Suppressor macrophage treated with lipopolysaccharide for 4 hours (primary cell): Measurements from ENCODE around the gene TDRD9.

ENCODE experiments used
- DNase-seq: peaks from one replicate; pipeline ENCODE4 v3.0.0-alpha.2; 2020

The TDRD9 gene

GRCh38 chr14:103980623-103981238, 52.5 kb downstream of the TDRD9 start:
- DNase-seq, result peak; percentile 8

DNA sequence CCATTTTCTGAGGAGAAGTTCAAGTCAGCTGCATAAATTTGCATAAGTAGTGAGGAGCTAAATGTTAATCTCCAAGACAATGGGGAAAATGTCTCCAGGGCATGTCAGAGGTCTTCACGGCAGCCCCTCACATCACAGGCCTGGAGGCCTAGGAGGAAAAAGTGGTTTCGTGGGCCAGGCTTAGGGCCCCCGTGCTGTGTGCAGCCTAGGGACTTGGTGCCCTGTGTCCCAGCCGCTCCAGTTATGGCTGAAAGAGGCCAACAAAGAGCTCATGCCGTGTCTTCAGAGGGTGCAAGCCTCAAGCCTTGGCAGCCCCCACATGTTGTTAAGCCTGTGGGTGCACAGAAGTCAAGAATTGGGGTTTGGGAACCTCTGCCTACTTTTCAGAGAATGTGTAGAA, 55.9 kb downstream of the TDRD9 start:
- no peak for DNase-seq

- no peak for DNase-seq
Observed at GRCh38 chr14:103989034-103989433, 60.8 kb downstream of the TDRD9 start.

- DNase-seq, result no peak
Observed at GRCh38 chr14:103989964-103990363, 61.7 kb downstream of the TDRD9 start.

DNA sequence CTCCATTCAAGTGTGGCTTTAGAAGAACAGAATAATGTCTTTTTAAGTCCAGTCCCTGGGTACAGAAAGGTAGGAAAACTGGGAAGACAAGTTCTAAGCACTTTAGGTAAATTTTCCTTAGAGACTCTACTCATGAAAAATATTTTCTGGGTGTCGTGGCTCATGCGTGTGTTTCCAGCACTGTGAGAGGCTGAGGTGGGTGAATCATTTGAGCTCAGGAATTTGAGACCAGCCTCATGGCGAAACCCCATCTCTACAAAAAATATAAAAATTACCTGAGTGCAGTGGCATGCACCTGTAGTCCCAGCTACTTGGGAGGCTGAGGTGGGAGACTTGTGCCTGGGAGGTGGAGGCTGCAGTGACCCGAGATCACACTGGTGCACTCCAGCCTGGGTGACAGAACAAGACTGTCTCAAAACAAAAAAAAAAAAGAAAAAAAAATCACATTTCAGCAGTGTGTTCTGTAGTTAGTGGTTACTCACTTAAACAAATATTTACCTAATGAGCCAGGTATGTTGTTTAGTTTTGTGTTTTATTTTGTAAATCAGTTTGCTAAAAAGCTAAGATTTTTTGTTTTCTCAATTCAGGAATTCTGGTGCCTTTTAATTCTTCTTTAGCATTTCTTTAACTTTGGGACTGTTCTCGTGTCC, 66.4 kb downstream of the TDRD9 start:
- DNase-seq, result no peak

DNA sequence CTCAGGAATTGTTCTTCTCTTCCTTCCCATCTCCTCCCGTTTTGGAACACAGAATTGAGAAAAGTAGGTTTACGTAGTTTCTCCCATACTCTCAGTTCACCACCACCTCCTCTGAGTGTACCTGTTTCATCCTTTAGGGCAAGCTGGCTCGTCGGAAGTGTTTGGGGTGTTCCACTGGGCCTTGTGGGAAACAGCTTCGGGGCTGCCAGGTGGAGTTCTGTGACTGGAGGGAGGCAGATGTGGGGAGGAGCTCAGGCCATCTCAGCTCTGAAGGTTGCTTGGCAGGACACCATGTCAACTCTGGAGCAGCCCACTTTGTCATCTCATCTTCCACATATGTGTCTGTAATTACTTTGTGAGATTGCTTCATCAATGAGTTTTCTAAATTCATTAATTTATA, 67.6 kb downstream of the TDRD9 start:
- DNase-seq, result no peak

GRCh38 chr14:103997391-103997790, 69.1 kb downstream of the TDRD9 start:
- no peak for DNase-seq

DNA sequence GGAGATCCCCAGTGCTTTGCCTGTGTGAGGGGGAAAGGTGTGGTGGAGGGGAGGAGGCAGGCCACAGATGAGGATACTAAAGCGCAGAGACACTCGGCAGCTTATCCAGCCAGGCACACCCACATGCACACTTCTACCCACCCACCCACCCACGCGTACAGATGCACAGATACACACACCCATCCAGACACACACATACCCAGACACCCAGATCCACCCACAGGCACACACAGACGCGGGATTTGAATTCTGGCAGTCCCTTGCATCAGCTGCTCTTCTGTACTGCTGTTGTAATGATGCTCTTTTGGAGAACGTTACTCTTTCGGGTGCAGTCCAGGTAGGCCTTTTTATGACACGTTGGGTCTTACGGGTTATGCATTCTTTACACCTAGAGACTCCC, 69.8 kb downstream of the TDRD9 start:
- DNase-seq, result no peak

GRCh38 chr14:103999795-104000440, 71.7 kb downstream of the TDRD9 start:
- no peak for DNase-seq

GRCh38 chr14:104001003-104001402, 72.7 kb downstream of the TDRD9 start:
- DNase-seq, result peak; percentile 0

DNA sequence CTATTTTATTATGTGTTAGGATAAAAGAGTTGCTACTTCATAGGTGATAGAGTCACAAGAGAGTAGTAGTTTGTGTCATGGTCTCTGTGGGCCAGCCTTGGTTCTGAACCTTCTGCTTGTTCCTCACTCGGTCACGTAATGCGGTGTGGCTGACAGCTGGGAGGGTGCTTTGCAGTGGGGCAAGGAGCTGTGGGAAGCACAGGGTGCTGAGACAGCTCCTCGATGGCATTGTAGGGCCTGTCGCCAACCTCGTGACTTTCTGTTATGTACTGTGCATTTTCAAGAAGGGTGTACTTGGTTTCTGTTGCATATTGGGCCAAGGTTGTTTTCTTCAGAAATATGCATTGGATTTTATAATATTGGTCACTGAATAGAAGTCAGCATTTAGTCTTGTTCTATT, 75.4 kb downstream of the TDRD9 start:
- no peak for DNase-seq

GRCh38 chr14:104004849-104005248, 76.6 kb downstream of the TDRD9 start:
- no peak for DNase-seq

- no peak for DNase-seq
Observed at GRCh38 chr14:104005489-104005888, 77.2 kb downstream of the TDRD9 start.

- DNase-seq, result no peak
Observed at GRCh38 chr14:104007121-104007520, 78.9 kb downstream of the TDRD9 start.

- no peak for DNase-seq
Observed at GRCh38 chr14:104009297-104009696, 81.0 kb downstream of the TDRD9 start.

DNA sequence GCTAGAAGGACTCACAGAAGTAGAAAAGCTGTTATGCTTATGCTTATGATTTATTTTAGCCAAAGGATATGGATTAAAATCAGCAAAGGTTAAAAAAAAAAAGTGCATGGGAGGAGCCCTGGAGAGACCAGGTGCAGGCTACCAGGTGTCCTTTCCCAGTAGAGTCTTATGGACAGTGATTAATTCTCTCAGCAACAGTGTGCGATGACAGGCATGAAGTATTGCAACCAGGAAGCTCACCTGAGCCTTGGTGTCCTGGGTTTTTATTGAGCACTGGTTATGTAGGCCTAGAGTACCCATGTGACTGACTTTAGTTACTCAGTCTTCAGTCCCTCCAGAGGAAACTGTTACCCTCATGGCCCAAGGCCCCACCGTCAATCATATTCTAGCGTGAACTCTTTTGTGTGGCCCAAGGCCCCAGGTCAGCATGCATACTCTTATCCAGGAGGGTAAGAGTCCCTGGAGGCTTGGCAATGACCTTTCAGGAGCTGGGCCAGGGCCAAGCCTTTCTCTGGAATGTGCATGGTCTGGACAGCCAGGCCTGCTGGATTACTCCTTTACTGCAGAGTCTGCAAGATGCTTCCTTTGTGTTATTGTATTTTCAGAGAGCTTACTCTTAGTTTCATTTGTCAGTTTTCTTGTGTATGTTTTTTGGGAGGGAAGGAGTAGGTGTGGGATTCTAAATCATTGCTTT, 83.7 kb downstream of the TDRD9 start:
- no peak for DNase-seq

DNA sequence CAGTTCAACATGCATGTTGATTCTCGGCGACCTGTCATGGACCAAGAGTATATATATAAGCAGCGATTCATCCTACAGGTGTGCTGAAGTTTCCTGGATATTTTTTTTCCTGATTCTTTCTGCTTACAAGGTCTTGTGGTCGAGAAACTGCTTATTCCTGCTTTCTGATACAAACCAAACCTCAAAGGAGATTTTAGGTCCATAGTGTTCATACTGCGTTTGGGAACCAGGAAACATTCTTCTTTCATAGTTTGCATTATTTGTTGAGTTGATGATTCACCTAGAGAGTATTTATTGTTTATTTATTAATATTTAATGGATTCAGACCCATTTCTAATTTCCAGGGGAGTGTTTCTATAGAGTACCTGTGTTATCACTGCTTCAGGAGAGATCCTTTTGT, 86.5 kb downstream of the TDRD9 start:
- DNase-seq, result no peak

DNA sequence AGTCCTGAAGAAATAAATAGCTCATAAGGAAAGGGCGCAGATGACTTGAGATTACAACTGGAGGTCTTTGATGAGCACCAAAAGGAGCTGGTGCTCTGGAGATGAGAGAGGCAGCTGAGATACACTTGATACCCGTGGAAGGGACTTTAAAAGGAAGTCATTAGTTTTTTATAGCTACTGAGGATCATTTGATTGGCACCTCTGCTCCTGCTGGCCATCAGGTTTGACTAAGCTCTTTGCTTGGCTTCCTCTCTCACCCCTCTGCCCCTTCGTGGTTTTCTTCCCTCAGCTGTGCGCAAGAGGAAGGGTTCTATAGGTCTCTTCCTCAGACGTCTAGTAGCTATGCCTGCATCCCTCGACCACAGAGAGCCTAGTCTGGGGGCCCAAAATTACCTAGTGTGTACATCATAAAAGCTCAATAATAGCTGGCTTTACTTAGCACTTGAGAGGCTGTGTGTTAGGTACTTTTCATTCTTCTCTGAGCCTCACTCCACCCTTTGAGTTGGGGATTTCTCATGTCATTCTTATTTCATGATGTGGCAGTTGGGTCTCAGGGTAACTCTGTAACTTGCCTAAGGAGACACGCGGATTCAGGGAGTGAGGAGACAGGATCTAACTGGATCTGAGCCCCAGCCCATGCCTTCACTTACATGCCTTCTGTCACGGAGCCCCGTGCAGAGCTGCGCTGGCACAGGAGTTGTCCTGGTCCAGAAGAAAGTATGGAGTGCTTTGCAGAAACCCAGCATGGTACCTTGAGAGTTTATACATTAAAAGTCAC, 88.8 kb downstream of the TDRD9 start:
- no peak for DNase-seq

GRCh38 chr14:104019029-104019428, 90.8 kb downstream of the TDRD9 start:
- DNase-seq, result no peak

- no peak for DNase-seq
Observed at GRCh38 chr14:104019806-104020205, 91.5 kb downstream of the TDRD9 start.

GRCh38 chr14:104020471-104020870, 92.2 kb downstream of the TDRD9 start:
- no peak for DNase-seq

DNA sequence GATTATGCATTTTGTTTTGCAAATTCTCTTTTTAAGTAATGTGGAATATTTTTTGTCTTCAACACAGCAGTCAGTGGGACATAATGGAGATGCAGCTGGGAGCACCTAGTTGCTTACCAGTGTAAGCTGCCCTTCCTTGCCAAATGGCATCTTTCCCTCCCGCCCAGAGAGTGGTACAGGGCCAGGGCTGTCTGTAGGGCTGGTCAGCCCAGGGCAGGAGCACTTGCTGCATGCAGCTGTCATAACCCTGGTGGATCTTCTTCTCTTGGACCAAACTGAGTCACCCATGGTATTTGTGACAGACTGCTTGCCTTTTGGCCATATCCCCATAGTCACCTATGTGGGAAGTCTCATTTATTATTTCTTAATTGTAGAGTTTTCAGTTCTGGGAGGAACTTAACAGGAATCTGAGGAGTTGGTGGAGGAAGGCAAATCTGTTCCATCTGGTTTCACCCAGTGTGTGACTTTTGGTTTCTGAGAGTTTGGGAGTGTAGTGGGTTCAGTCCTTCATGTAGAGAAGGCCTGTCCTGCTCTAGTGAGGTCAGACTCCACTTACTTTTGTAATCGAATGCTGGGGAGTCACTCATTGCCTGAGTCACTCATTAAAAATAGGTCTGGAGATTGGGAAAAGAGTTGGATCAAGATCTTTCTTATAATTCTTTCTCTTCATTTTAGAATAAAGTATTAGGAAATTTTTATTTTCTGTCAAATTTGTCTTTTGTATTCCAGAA, 95.2 kb downstream of the TDRD9 start:
- DNase-seq, result peak; percentile 21
